ENCODE results near the gene CARD11.

CARD11 gene

DNA sequence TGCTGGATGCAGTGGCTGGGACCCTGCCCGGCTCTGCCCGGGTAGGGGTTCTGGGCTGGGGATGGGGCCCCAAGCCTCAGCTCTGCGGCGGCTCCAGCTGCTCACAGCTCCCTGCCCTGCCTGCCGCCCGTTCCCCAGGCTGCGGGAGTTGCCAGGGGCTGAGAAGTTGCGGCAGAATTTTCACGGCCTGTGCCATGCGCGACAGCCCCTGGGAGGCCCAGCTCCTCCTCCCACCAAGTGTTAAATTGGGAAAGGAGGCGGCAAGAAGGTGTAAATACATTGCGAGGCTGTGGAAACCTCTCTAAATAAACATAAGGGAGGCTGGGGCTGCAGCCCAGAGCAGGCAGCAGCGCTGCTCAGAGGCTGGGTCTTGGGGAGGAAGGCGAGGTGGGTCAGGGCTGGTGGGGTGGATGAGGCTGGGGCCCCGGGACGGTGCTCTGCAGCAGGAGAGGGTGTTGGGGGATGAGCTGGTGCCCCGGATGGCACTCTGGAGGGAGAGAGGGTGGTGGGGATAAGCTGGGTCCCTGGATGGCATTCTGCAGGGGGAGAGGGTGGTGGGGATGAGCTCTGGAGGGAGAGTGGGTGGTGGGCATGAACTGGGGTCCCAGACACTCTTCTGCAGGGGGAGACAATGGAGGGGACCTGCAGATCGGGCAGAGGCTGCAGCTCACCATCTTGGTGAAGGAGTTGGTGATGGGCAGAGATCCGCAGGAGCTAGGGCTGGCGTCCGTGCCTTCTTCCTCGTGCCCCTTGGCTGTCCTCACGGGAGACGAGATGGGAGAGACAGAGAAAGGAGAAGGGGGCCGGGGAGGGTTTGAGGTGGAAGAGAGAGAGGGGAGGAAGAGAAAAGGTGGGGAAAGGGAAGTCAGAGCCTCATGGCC lies 114.1 kb downstream of the CARD11 start:
- TF ChIP-seq, protein P1, sequence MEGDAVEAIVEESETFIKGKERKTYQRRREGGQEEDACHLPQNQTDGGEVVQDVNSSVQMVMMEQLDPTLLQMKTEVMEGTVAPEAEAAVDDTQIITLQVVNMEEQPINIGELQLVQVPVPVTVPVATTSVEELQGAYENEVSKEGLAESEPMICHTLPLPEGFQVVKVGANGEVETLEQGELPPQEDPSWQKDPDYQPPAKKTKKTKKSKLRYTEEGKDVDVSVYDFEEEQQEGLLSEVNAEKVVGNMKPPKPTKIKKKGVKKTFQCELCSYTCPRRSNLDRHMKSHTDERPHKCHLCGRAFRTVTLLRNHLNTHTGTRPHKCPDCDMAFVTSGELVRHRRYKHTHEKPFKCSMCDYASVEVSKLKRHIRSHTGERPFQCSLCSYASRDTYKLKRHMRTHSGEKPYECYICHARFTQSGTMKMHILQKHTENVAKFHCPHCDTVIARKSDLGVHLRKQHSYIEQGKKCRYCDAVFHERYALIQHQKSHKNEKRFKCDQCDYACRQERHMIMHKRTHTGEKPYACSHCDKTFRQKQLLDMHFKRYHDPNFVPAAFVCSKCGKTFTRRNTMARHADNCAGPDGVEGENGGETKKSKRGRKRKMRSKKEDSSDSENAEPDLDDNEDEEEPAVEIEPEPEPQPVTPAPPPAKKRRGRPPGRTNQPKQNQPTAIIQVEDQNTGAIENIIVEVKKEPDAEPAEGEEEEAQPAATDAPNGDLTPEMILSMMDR (IDR thresholded peaks at IDR 0.05), result no peak
- H3K27ac ChIP-seq, result no peak overlapping the region
- no peak overlapping the region for H3K4me3 ChIP-seq (ENCODE audit: low read depth in 1 of 2, low read length in 1 of 2)
- H3K36me3 ChIP-seq, result no peaks in the 10 kb centered on the region
- H3K4me1 ChIP-seq (ENCODE audit: control insufficient read depth in 1 of 2, insufficient read depth in 1 of 2, low read depth in 1 of 2, low read length in 1 of 2), result no peaks in the 10 kb centered on the region
- H3K9me3 ChIP-seq, result no peaks in the 10 kb centered on the region
- H3K27me3 ChIP-seq, result no peaks in the 10 kb centered on the region

DNA sequence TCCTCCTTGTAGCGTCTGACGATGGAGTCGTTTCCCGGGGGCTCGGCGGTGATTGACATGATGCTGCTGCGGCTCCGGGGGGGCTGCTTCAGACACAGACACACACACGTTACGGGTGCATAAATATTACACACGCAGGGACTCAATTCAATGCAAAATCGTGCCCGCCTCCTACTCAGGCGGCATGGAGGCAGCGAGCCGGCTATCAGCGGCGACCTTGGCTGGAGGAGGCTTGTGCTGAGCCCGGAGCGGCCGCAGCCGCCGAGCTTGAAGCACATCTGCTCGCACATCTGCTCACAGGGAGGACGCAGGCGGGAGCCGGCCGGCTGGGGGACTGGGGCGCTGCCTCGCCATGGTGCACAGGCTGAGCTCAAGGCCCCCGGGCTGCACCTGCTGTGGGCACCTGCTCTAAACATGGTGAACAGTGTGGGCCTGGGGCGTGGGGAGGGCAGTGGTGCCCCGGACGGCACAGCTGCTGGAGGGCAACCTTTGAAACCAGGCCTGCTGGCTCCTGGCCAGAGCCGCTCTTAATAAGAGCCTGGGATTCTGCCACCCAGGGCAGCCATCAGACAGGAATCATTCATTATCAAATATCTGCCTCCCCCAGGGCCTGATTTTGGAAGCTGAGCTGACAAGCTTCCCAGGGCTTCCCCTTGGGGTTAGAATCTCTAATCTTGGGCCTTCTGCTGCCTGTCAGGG lies 114.9 kb downstream of the CARD11 start:
- H3K27me3 ChIP-seq, result no peaks in the 10 kb centered on the region
- no peaks in the 10 kb centered on the region for H3K36me3 ChIP-seq
- H3K4me1 ChIP-seq (ENCODE audit: control insufficient read depth in 1 of 2, insufficient read depth in 1 of 2, low read depth in 1 of 2, low read length in 1 of 2), result no peaks in the 10 kb centered on the region
- H3K9me3 ChIP-seq, result no peaks in the 10 kb centered on the region
- no peak overlapping the region for H3K4me3 ChIP-seq (ENCODE audit: low read depth in 1 of 2, low read length in 1 of 2)
- H3K27ac ChIP-seq, result no peak overlapping the region
- TF ChIP-seq, protein P1 (IDR thresholded peaks at IDR 0.05), result no peak

DNA sequence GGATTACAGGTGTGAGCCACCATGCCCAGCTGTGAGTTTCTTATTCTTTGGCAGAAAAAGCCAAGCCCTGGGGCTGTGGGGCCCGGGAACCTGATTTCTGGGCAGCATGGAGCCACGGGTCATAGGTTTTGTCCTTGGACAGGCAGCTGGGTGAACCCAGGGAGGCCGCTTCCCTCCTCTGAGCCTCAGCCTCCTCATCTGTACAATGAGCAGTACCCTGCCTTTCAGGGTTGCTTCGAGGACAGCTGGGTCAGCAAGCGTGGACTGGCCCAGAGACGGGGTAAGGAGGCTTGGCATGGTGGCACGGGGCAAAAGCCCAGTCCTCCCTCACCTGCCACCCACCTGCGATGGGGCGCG lies 115.4 kb downstream of the CARD11 start:
- Histone ChIP-seq H3K36me3 (no peaks in the 10 kb centered on the region), H3K27ac (no peak overlapping the region), H3K4me1 (ENCODE audit: control insufficient read depth in 1 of 2, insufficient read depth in 1 of 2, low read depth in 1 of 2, low read length in 1 of 2) (no peaks in the 10 kb centered on the region)

DNA sequence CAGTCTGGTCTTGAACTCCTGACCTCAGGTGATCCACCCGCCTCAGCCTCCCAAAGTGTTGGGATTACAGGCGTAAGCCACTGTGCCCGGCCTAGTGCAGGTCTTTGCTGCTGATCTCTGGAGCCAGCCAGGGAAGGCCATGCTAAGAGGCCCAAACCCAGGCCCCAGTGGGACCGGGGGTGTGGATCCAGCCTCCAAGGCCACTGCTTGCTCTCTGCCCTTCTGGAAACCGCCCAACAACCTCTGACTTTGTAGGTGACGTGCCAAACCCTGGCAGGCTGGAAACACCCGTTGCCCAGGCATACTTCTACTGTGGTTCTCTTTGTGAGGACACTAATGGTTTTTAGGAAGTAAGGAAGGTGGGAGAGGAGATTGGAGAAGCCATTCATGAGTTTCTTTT lies 116.1 kb downstream of the CARD11 start:
- Histone ChIP-seq H3K4me1 (ENCODE audit: control insufficient read depth in 1 of 2, insufficient read depth in 1 of 2, low read depth in 1 of 2, low read length in 1 of 2) (no peaks in the 10 kb centered on the region), H3K27me3 (no peaks in the 10 kb centered on the region), H3K27ac (no peak overlapping the region), H3K36me3 (no peaks in the 10 kb centered on the region), H3K9me3 (no peaks in the 10 kb centered on the region), H3K4me3 (ENCODE audit: low read depth in 1 of 2, low read length in 1 of 2) (no peak overlapping the region)
- TF ChIP-seq, protein P1 (IDR thresholded peaks at IDR 0.05), result no peak

More for the DNA sequence above, 115.4 kb downstream of the CARD11 start:
- Histone ChIP-seq H3K9me3 (no peaks in the 10 kb centered on the region), H3K4me3 (ENCODE audit: low read depth in 1 of 2, low read length in 1 of 2) (no peak overlapping the region), H3K27me3 (no peaks in the 10 kb centered on the region)
- TF ChIP-seq, protein P1 (IDR thresholded peaks at IDR 0.05), result no peak

DNA sequence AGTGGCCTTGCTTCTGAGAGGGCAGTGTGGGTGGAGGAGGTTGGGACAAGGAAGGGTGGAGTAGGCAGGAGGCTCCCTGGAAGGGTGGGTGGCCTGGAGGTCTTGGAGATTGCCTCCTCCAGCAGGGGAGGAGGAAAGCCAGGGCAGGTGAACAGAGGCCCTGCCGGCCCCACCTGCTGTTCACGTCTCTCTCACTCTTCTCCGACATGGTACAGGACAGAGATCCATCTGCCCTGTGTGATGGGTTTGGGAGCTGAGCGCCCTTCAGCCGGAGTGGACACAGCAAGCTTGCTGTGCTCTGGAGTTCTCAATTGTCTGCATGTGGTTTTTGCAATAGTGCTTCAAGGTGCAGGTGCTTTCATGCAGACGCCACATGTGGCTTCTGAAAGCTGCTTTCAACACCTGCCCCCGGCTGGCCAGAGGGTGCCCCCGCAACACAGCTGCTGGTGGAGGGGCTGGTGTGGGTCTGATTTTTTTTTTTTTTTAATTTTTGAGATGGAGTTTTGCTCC lies 116.7 kb downstream of the CARD11 start:
- Histone ChIP-seq H3K27ac (no peak overlapping the region), H3K36me3 (no peaks in the 10 kb centered on the region), H3K9me3 (no peaks in the 10 kb centered on the region), H3K27me3 (no peaks in the 10 kb centered on the region), H3K4me3 (ENCODE audit: low read depth in 1 of 2, low read length in 1 of 2) (no peak overlapping the region), H3K4me1 (ENCODE audit: control insufficient read depth in 1 of 2, insufficient read depth in 1 of 2, low read depth in 1 of 2, low read length in 1 of 2) (no peaks in the 10 kb centered on the region)
- TF ChIP-seq, protein P1 (IDR thresholded peaks at IDR 0.05), result no peak
